DOHH2 (cell line): ENCODE results near the gene SNCG.
"Not testable (repeated sequence)": the region's sequence is repeated elsewhere in the genome, so short reads cannot be mapped to it uniquely, and the experiment has no call there.

Source experiments
- H3F3A ChIP-seq: fragments of 200-600 bp; sonication (generic), shearing (Covaris generic); 2 replicates; pipeline ENCODE4 v1.6.0; 2016; ENCODE audit warnings: antibody characterized with exemption, mild to moderate bottlenecking; ENCODE audit not compliant: control insufficient read depth, insufficient read depth
- H3K27ac ChIP-seq: fragments of 200-600 bp; sonication (generic); 2 replicates; pipeline ENCODE4 v1.5.1; 2014; ENCODE audit warnings: low read depth, mild to moderate bottlenecking, low read length, moderate library complexity
- H3K27me3 ChIP-seq: fragments of 200-600 bp; sonication (generic); 2 replicates; pipeline ENCODE4 v1.6.1; 2014; ENCODE audit warnings: mild to moderate bottlenecking, low read length, mixed read lengths; ENCODE audit not compliant: control insufficient read depth
- H3K36me3 ChIP-seq: fragments of 200-600 bp; sonication (generic); 2 replicates; pipeline ENCODE4 v1.6.1; 2014; ENCODE audit warnings: mild to moderate bottlenecking, low read length, moderate library complexity, mixed read lengths; ENCODE audit not compliant: control insufficient read depth
- H3K4me1 ChIP-seq: fragments of 200-600 bp; sonication (generic); 2 replicates; pipeline ENCODE4 v1.6.1; 2014; ENCODE audit warnings: mild to moderate bottlenecking, low read length, mixed read lengths; ENCODE audit not compliant: control insufficient read depth
- H3K4me2 ChIP-seq: fragments of 200-600 bp; sonication (generic); 2 replicates; pipeline ENCODE4 v1.6.0; 2014; ENCODE audit warnings: mild to moderate bottlenecking, low read length, moderate library complexity
- H3K4me3 ChIP-seq: fragments of 200-600 bp; sonication (generic); 2 replicates; pipeline ENCODE4 v1.5.1; 2014; ENCODE audit warnings: mild to moderate bottlenecking, low read length, mixed read lengths
- H3K79me2 ChIP-seq: fragments of 200-600 bp; sonication (generic); 2 replicates; pipeline ENCODE4 v1.6.1; 2014; ENCODE audit warnings: mild to moderate bottlenecking, low read length, mixed read lengths; ENCODE audit not compliant: control insufficient read depth
- H3K9me2 ChIP-seq: fragments of 200-600 bp; sonication (generic); replicated peaks from 2 replicates; pipeline ENCODE4 v1.6.1; 2014; ENCODE audit warnings: mild to moderate bottlenecking, low read length, mixed read lengths; ENCODE audit not compliant: control insufficient read depth
- H3K9me3 ChIP-seq: fragments of 200-600 bp; sonication (generic); 2 replicates; pipeline ENCODE4 v1.6.1; 2014; ENCODE audit warnings: antibody characterized with exemption, low read length, mixed read lengths; ENCODE audit not compliant: control insufficient read depth, insufficient read depth
- H4K20me1 ChIP-seq: fragments of 200-600 bp; sonication (generic); 2 replicates; pipeline ENCODE4 v1.6.0; 2014; ENCODE audit warnings: low read depth, mild to moderate bottlenecking, antibody characterized with exemption, low read length, moderate library complexity; ENCODE audit not compliant: control insufficient read depth, insufficient read depth
- EZH2phosphoT487 ChIP-seq: fragments of 200-600 bp; sonication (generic); IDR thresholded peaks from 2 replicates; pipeline ENCODE4 v1.6.1; 2017; ENCODE audit warnings: borderline replicate concordance, mild to moderate bottlenecking, antibody characterized with exemption, low read length, moderate library complexity, mixed read lengths
- TF ChIP-seq, protein P1 (sequence below): fragments of 200-600 bp; sonication (generic); IDR thresholded peaks from one replicate; pipeline ENCODE4 v1.5.1; 2014; ENCODE audit warnings: antibody characterized with exemption, mild to moderate bottlenecking, low read depth, low read length; ENCODE audit not compliant: poor library complexity, severe bottlenecking

SNCG gene

GRCh38 chr10:86979296-86979818 lies 21.0 kb downstream of the SNCG start:
- no peaks in the 10 kb centered on the region for H3K36me3 ChIP-seq
- no peak for TF ChIP-seq EZH2phosphoT487
- TF ChIP-seq, protein P1, sequence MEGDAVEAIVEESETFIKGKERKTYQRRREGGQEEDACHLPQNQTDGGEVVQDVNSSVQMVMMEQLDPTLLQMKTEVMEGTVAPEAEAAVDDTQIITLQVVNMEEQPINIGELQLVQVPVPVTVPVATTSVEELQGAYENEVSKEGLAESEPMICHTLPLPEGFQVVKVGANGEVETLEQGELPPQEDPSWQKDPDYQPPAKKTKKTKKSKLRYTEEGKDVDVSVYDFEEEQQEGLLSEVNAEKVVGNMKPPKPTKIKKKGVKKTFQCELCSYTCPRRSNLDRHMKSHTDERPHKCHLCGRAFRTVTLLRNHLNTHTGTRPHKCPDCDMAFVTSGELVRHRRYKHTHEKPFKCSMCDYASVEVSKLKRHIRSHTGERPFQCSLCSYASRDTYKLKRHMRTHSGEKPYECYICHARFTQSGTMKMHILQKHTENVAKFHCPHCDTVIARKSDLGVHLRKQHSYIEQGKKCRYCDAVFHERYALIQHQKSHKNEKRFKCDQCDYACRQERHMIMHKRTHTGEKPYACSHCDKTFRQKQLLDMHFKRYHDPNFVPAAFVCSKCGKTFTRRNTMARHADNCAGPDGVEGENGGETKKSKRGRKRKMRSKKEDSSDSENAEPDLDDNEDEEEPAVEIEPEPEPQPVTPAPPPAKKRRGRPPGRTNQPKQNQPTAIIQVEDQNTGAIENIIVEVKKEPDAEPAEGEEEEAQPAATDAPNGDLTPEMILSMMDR: no peak
- no peaks in the 10 kb centered on the region for H4K20me1 ChIP-seq
- H3K9me3 ChIP-seq: no peaks in the 10 kb centered on the region
- H3K4me3 ChIP-seq: no peak overlapping the region
- H3K4me1 ChIP-seq: no peaks in the 10 kb centered on the region
- no peaks in the 10 kb centered on the region for H3K79me2 ChIP-seq
- no peaks in the 10 kb centered on the region for H3K9me2 ChIP-seq
- no peaks in the 10 kb centered on the region for H3F3A ChIP-seq
- no peaks in the 10 kb centered on the region for H3K27me3 ChIP-seq
- no peak overlapping the region for H3K27ac ChIP-seq
- H3K4me2 ChIP-seq: no peak overlapping the region

GRCh38 chr10:86979977-86980448 lies 21.6 kb downstream of the SNCG start:
- H3K27ac ChIP-seq: no peak overlapping the region
- no peaks in the 10 kb centered on the region for H3K9me2 ChIP-seq
- no peaks in the 10 kb centered on the region for H4K20me1 ChIP-seq
- H3K9me3 ChIP-seq: no peaks in the 10 kb centered on the region
- no peaks in the 10 kb centered on the region for H3K27me3 ChIP-seq
- no peak overlapping the region for H3K4me2 ChIP-seq
- no peaks in the 10 kb centered on the region for H3K4me1 ChIP-seq
- H3F3A ChIP-seq: no peaks in the 10 kb centered on the region
- no peaks in the 10 kb centered on the region for H3K36me3 ChIP-seq
- no peaks in the 10 kb centered on the region for H3K79me2 ChIP-seq
- TF ChIP-seq, protein P1: no peak
- TF ChIP-seq EZH2phosphoT487: no peak
- H3K4me3 ChIP-seq: no peak overlapping the region

DNA sequence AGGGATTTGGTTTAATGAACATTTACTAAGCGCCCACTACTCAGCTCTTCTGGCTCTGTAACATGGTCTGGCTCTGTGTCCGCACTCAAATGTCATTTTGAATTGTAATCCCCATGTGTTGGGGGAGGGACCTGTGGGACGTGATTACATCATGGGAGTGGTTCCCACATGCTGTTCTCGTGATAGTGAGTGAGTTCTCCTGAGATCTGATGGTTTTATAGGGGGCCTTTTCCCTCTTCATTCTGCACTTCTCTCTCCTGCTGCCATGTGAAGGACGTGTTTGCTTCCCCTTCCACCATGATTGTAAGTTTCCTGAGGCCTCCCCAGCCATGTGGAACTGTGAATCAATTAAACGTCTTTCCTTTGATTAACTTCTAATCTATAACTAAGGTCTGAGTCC lies 22.6 kb downstream of the SNCG start:
- not testable (repeated sequence) for H3K36me3 ChIP-seq, H3K4me2 ChIP-seq, H3F3A ChIP-seq, H3K79me2 ChIP-seq, H3K27me3 ChIP-seq, H3K9me3 ChIP-seq, H3K4me1 ChIP-seq, H3K9me2 ChIP-seq, H3K4me3 ChIP-seq, H3K27ac ChIP-seq, H4K20me1 ChIP-seq

- Histone ChIP-seq H3K27me3 (no peaks in the 10 kb centered on the region), H3F3A (no peaks in the 10 kb centered on the region), H3K4me3 (no peak overlapping the region), H3K9me2 (no peaks in the 10 kb centered on the region), H3K4me2 (no peak overlapping the region), H3K36me3 (no peaks in the 10 kb centered on the region), H3K27ac (no peak overlapping the region), H3K4me1 (no peaks in the 10 kb centered on the region), H3K79me2 (no peaks in the 10 kb centered on the region), H3K9me3 (no peaks in the 10 kb centered on the region), H4K20me1 (no peaks in the 10 kb centered on the region)
- no peak for TF ChIP-seq EZH2phosphoT487
- TF ChIP-seq, protein P1: no peak
Measured at GRCh38 chr10:86981716-86982115, 23.3 kb downstream of the SNCG start.

DNA sequence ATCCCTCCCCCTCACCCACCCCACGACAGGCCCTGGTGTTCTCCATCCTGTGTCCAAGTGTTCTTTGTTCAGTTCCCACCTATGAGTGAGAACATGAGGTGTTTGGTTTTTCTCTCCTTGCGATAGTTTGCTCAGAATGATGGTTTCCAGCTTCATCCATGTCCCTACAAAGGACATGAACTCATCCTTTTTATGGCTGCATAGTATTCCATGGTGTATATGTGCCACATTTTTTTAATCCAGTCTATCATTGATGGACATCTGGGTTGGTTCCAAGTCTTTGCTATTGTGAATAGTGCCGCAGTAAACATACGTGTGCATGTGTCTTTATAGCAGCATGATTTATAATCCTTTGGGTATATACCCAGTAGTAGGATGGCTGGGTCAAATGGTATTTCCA lies 26.1 kb downstream of the SNCG start:
- not testable (repeated sequence) for H3F3A ChIP-seq, H3K4me1 ChIP-seq, H3K4me2 ChIP-seq, H4K20me1 ChIP-seq, H3K4me3 ChIP-seq, H3K27ac ChIP-seq, H3K9me2 ChIP-seq, H3K79me2 ChIP-seq, H3K36me3 ChIP-seq, H3K9me3 ChIP-seq
- H3K27me3 ChIP-seq: peaks cover 11% of the 10 kb centered on the region; the same call in 1 of the 2 replicates
